CD14-positive monocyte (primary cell): ENCODE results near the gene AMD1. TPM values are rescaled to one million over a fixed set of nuclear protein-coding genes. Genes with fewer than 3 reads are reported as not detected.

Experiments
- DNase-seq, 3 donors: peaks; one replicate each; pipeline ENCODE4 v3.0.0-alpha.2; 2011 to 2022
- H2AFZ ChIP-seq: 2 replicates; pipeline ENCODE4 v1.6.0; 2012; ENCODE audit warnings: mild to moderate bottlenecking, low read depth, low read length, inconsistent platforms; ENCODE audit not compliant: insufficient read depth, poor library complexity, severe bottlenecking
- H3K27ac ChIP-seq, 2 donors: 1 replicate in 1 of 2; 2 replicates in 1 of 2; pipeline ENCODE4 v1.5.1; 2012 to 2013; ENCODE audit warnings: low read length in 2 of 2, control low read depth in 1 of 2, inconsistent platforms in 1 of 2, low read depth in 1 of 2, mild to moderate bottlenecking in 1 of 2
- H3K27me3 ChIP-seq, 2 donors: one replicate each; pipeline versions ENCODE4 v1.6.0 to v1.6.1; 2011 to 2013; ENCODE audit warnings: low read length in 2 of 2; ENCODE audit not compliant: control insufficient read depth in 2 of 2, insufficient read depth in 2 of 2
- H3K36me3 ChIP-seq, 2 donors: replicated peaks in 1 of 2; 1 replicate in 1 of 2; 2 replicates in 1 of 2; pipeline versions ENCODE4 v1.5.1 to v1.6.1; 2012 to 2013; ENCODE audit warnings: low read length in 2 of 2, control low read depth in 1 of 2, inconsistent platforms in 1 of 2, mild to moderate bottlenecking in 1 of 2; ENCODE audit not compliant: insufficient read depth in 2 of 2, control insufficient read depth in 1 of 2
- H3K4me1 ChIP-seq, 2 donors: 1 replicate in 1 of 2; 2 replicates in 1 of 2; pipeline versions ENCODE4 v1.5.1 to v1.6.1; 2012 to 2013; ENCODE audit warnings: low read length in 2 of 2, control low read depth in 1 of 2, inconsistent platforms in 1 of 2, mild to moderate bottlenecking in 1 of 2, moderate library complexity in 1 of 2; ENCODE audit not compliant: insufficient read depth in 2 of 2, control insufficient read depth in 1 of 2
- H3K4me2 ChIP-seq: replicated peaks from 2 replicates; pipeline ENCODE3; 2012; ENCODE audit warnings: low read length, moderate library complexity, mild to moderate bottlenecking; ENCODE audit not compliant: poor library complexity, severe bottlenecking; ENCODE audit errors: extremely low read depth
- H3K4me3 ChIP-seq, 3 experiments: fragments of 200-600 bp in 1 of 3; sonication (generic) in 1 of 3; replicated peaks in 1 of 3; 1 replicate in 2 of 3; 2 replicates in 1 of 3; pipeline ENCODE4 v1.5.1; 2011 to 2013; ENCODE audit warnings: low read length in 3 of 3, mild to moderate bottlenecking in 3 of 3, control low read depth in 2 of 3, low read depth in 2 of 3, inconsistent platforms in 1 of 3, moderate library complexity in 1 of 3
- H3K79me2 ChIP-seq: 2 replicates; pipeline ENCODE4 v1.6.0; 2012; ENCODE audit warnings: mild to moderate bottlenecking, control low read depth, inconsistent platforms, low read length, moderate library complexity; ENCODE audit not compliant: insufficient read depth
- H3K9ac ChIP-seq: 2 replicates; pipeline ENCODE4 v1.6.0; 2017; ENCODE audit warnings: low read length, mild to moderate bottlenecking; ENCODE audit not compliant: insufficient read depth, poor library complexity, severe bottlenecking
- H3K9me3 ChIP-seq, 2 donors: replicated peaks in 1 of 2; 1 replicate in 1 of 2; 2 replicates in 1 of 2; pipeline versions ENCODE4 v1.5.1 to v1.6.1; 2012 to 2013; ENCODE audit warnings: low read length in 2 of 2, control low read depth in 1 of 2; ENCODE audit not compliant: control insufficient read depth in 1 of 2, insufficient read depth in 1 of 2
- H4K20me1 ChIP-seq: 2 replicates; pipeline ENCODE4 v1.6.0; 2012; ENCODE audit warnings: mild to moderate bottlenecking, low read length, control low read depth, moderate library complexity; ENCODE audit not compliant: insufficient read depth
- H3K27ac Mint-ChIP-seq, 7 donors: one replicate each; pipeline ENCODE4 v1.8.0; 2020; ENCODE audit warnings: mild to moderate bottlenecking in 7 of 7, mixed read lengths in 7 of 7, moderate library complexity in 6 of 7, inconsistent platforms in 2 of 7
- H3K27me3 Mint-ChIP-seq, 3 donors: one replicate each; pipeline ENCODE4 v1.8.0; 2021 to 2022; ENCODE audit warnings: low read depth in 3 of 3, mild to moderate bottlenecking in 3 of 3, mixed read lengths in 3 of 3, moderate library complexity in 3 of 3, inconsistent platforms in 1 of 3
- H3K36me3 Mint-ChIP-seq, 2 donors: one replicate each; pipeline ENCODE4 v1.8.0; 2020; ENCODE audit warnings: mixed read lengths in 2 of 2, inconsistent platforms in 1 of 2, mild to moderate bottlenecking in 1 of 2
- H3K4me1 Mint-ChIP-seq: one replicate; pipeline ENCODE4 v1.8.0; 2020; ENCODE audit warnings: mild to moderate bottlenecking, mixed read lengths
- H3K4me3 Mint-ChIP-seq, 2 donors: one replicate each; pipeline ENCODE4 v1.8.0; 2020; ENCODE audit warnings: mild to moderate bottlenecking in 2 of 2, mixed read lengths in 2 of 2, moderate library complexity in 1 of 2
- H3K9me3 Mint-ChIP-seq, 7 donors: one replicate each; pipeline ENCODE4 v1.8.0; 2020 to 2022; ENCODE audit warnings: mixed read lengths in 7 of 7, mild to moderate bottlenecking in 6 of 7, moderate library complexity in 6 of 7, inconsistent platforms in 2 of 7
- CTCF ChIP-seq: fragments of 200-600 bp; IDR thresholded peaks from one replicate; pipeline ENCODE4 v1.8.0; 2022; ENCODE audit warnings: antibody characterized with exemption, mild to moderate bottlenecking
- WGBS: methylation state at CpG from one replicate; pipeline ENCODE4 v1.1.5; 2013; ENCODE audit warnings: missing lambda C conversion rate; ENCODE audit not compliant: insufficient coverage; 5-methylcytosine and 5-hydroxymethylcytosine counted together
- intact Hi-C, 2 donors: fragments of 100-400 bp; cut with micrococcal nuclease; formaldehyde crosslinking; loops; one replicate each; pipeline versions ENCODE4 v1.15.0 to v1.15.1; 2023
- polyA plus RNA-seq, 3 donors: library from polyadenylated mRNA; depleted of rRNA in 1 of 3; unstranded in 2 of 3; stranded (reverse) in 1 of 3; fragments of 300-500 nt in 2 of 3; fragments of >200 nt in 1 of 3; fragmentation: Illumina TruSeq in 2 of 3; gene quantifications; 1 replicate in 2 of 3; 2 replicates in 1 of 3; pipeline ENCODE4 v1.2.3, GENCODE V29; 2012 to 2021

Gene AMD1
- polyA plus RNA-seq, 3 donors: 35.0 to 60.5 (median 45.3) TPM

GRCh38 chr6:110878751-110879522 lies 4.4 kb downstream of the AMD1 start:
- peaks cover 0 to 2% (median 0%) of the 10 kb centered on the region in 7 donors for H3K9me3 Mint-ChIP-seq

More at GRCh38 chr6:110878751-110879522, 4.4 kb downstream of the AMD1 start:
- peak overlapping the region; percentile 84 to 88 for H3K4me3 Mint-ChIP-seq
- Histone ChIP-seq H3K4me3 (peak overlapping the region in 2 of 3 experiments; percentile 19 to 94), H3K27ac (peak overlapping the region in 1 of 2 donors; percentile 93), H3K9ac (peak overlapping the region; percentile 25), H3K4me2 (peak overlapping the region; percentile 93), H2AFZ (peak overlapping the region; percentile 1), H3K36me3 (no peaks in the 10 kb centered on the region), H3K9me3 (no peaks in the 10 kb centered on the region), H4K20me1 (peaks cover 84% of the 10 kb centered on the region), H3K79me2 (peaks cover 97% of the 10 kb centered on the region), H3K27me3 (no peaks in the 10 kb centered on the region), H3K4me1 (peaks cover 66 to 72% of the 10 kb centered on the region in 2 donors)
- 6% methylated on average over 2 of the region's 10 CpGs for WGBS
- intact Hi-C loops: loop anchor here (5.0 to 10.0 kb wide), 6 partner anchors 48 to 606 kb away; partner anchors contain the start of gene REV3L (in 1 of the 2)
- no peaks in the 10 kb centered on the region for H3K27me3 Mint-ChIP-seq
- H3K27ac Mint-ChIP-seq: peak overlapping the region; percentile 73 to 97 (median 81)
- peak; percentile 58 for TF ChIP-seq CTCF
- peak in 2 of 3 donors; percentile 40 to 41 for DNase-seq
- H3K36me3 Mint-ChIP-seq: peaks cover 0 to 3% of the 10 kb centered on the region in 2 donors
- peaks cover 65% of the 10 kb centered on the region for H3K4me1 Mint-ChIP-seq
